ENCODE measurements around the gene REN.

Gene REN

GRCh38 chr1:204174958-204175357, 8.8 kb upstream of the REN start:
- no peaks in the 10 kb centered on the region for H3K36me3 Mint-ChIP-seq
- H3K27me3 Mint-ChIP-seq = no peaks in the 10 kb centered on the region
- no peak overlapping the region for H3K4me3 Mint-ChIP-seq
- no peak overlapping the region for H3K27ac Mint-ChIP-seq
- peaks cover 8% of the 10 kb centered on the region for H3K9me3 Mint-ChIP-seq
- no peak for ATAC-seq
- H3K4me1 Mint-ChIP-seq = no peaks in the 10 kb centered on the region

DNA sequence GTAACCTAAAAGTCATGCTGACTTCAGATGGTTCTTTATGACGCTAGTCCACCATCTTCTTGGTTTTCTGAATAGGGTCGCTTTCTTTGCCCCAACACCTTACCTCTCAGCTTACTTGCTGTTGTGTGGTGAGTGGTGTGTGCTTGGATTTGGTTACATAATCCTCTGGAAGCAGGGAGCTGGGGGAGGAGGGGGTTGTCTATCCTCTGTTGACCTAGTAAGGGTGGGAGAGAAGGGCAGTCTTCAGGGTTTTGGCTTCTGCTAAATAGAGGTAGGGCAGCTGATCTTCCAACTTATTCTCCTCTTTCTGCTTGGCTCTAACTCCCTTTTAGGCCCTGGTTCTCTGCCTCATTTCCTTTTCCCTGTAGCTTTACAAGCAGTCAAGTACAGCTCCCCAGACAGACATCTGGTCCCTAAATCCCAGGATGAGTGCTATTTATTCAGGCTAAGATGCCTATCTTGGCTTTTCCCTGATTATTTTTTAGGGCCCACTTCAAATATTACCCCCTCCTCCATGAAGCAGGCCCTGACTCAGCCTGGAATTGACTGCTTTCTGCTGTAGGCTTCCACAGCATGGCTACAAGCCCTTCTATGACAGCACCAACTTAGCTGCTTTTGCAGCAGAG, 6.4 kb upstream of the REN start:
- H3K27me3 Mint-ChIP-seq = no peaks in the 10 kb centered on the region
- no peak overlapping the region for H3K27ac Mint-ChIP-seq
- peaks cover 8% of the 10 kb centered on the region for H3K9me3 Mint-ChIP-seq
- no peaks in the 10 kb centered on the region for H3K36me3 Mint-ChIP-seq
- H3K4me1 Mint-ChIP-seq = no peaks in the 10 kb centered on the region
- ATAC-seq = no peak
- no peak overlapping the region for H3K4me3 Mint-ChIP-seq

GRCh38 chr1:204171751-204172178, 5.6 kb upstream of the REN start:
- Mint-ChIP-seq H3K27me3 (no peaks in the 10 kb centered on the region), H3K4me1 (no peaks in the 10 kb centered on the region), H3K36me3 (no peaks in the 10 kb centered on the region), H3K27ac (no peak overlapping the region), H3K4me3 (no peak overlapping the region), H3K9me3 (peaks cover 11% of the 10 kb centered on the region)
- no peak for ATAC-seq

DNA sequence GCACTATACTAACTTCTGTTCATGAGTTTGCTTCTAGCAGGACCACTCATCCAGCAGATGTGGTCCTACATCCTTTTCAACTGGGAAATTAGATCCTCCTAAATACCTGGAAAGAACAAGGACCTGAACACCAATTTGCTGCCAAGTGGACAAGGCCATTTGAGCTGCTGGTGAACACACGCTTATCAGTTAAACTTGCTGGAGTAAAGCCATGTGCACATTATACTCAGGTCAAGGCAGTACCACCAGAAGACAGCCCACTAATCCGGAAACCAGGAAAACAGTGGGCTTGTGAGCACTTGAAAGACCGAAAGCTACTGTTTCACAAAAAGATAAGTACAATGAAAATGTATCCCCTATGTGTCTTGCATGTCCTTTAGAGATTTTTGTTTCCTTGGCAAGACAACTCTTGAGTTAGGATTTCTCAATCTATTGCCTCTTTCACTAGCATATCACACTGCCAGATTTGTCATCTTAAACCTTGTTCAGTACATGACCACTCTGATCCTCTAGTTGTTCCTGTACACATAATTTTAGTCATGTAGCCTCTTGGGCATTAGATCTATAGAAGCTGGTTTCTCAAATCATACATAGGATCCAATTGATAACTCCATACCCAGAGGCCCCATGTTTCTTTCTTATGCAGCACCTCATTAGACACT, 4.5 kb upstream of the REN start:
- Mint-ChIP-seq H3K27me3 (peaks cover 10% of the 10 kb centered on the region), H3K27ac (no peak overlapping the region), H3K4me3 (no peak overlapping the region), H3K36me3 (no peaks in the 10 kb centered on the region), H3K4me1 (no peaks in the 10 kb centered on the region), H3K9me3 (peaks cover 11% of the 10 kb centered on the region)
- ATAC-seq = no peak

- Mint-ChIP-seq H3K4me1 (no peaks in the 10 kb centered on the region), H3K27ac (no peak overlapping the region), H3K36me3 (no peaks in the 10 kb centered on the region), H3K27me3 (peaks cover 17% of the 10 kb centered on the region), H3K9me3 (peaks cover 11% of the 10 kb centered on the region), H3K4me3 (no peak overlapping the region)
- no peak for ATAC-seq
Measured at GRCh38 chr1:204169858-204170257, 3.7 kb upstream of the REN start.

GRCh38 chr1:204167730-204168129, 1.6 kb upstream of the REN start:
- no peak for ATAC-seq
- Mint-ChIP-seq H3K4me3 (no peak overlapping the region), H3K9me3 (peaks cover 9% of the 10 kb centered on the region), H3K27me3 (peaks cover 34% of the 10 kb centered on the region), H3K36me3 (no peaks in the 10 kb centered on the region), H3K27ac (no peak overlapping the region), H3K4me1 (no peaks in the 10 kb centered on the region)

- Mint-ChIP-seq H3K36me3 (no peaks in the 10 kb centered on the region), H3K27me3 (peaks cover 73% of the 10 kb centered on the region), H3K9me3 (peaks cover 2% of the 10 kb centered on the region), H3K4me3 (no peak overlapping the region), H3K4me1 (no peaks in the 10 kb centered on the region), H3K27ac (no peak overlapping the region)
- peak; percentile 81 for ATAC-seq
Measured at GRCh38 chr1:204162494-204163074, 3.6 kb downstream of the REN start.

DNA sequence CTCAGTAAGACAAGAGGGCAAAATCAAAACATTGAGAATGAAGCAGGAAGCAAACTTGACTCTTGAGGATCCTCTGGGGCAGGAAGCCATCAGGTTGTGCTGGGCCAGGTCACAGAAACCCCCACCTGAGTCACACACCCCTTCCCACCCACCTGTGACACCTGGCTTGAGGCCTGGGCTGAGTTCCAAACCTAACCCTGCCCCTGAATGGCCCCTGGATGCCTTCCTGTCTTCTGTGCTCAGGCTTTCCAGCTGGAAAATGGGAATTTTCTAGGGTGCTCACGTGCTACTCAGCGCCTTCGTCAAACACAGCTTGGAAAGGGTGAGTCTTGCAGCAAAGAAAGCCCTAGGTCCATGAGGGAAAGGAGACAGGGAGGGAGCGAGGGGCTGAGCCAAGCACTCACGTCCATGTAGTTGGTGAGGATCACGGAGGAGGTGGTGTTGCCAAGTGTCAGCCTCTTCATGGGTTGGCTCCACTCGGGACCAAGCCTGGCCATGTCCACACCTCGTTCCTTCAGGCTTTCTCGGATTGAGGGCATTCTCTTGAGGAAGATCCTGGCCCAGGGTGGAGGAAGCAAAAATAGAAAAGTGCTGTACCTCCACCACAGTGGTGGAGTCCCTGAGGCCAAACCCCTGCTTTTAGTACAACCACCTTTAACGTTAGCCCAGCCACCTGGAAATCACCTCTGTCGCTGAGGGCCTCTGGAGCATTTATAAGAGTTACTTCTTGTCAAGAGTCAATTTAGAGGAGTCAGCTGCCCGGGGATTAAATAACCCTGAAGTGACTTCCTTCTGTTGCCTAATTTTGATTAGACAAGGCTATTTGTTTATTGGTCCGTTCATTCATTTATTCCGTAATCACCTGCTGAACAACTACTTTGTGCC, 4.3 kb downstream of the REN start:
- no peak overlapping the region for H3K4me3 Mint-ChIP-seq
- H3K4me1 Mint-ChIP-seq = no peaks in the 10 kb centered on the region
- no peak overlapping the region for H3K27ac Mint-ChIP-seq
- no peaks in the 10 kb centered on the region for H3K9me3 Mint-ChIP-seq
- peaks cover 73% of the 10 kb centered on the region for H3K27me3 Mint-ChIP-seq
- no peaks in the 10 kb centered on the region for H3K36me3 Mint-ChIP-seq
- no peak for ATAC-seq

DNA sequence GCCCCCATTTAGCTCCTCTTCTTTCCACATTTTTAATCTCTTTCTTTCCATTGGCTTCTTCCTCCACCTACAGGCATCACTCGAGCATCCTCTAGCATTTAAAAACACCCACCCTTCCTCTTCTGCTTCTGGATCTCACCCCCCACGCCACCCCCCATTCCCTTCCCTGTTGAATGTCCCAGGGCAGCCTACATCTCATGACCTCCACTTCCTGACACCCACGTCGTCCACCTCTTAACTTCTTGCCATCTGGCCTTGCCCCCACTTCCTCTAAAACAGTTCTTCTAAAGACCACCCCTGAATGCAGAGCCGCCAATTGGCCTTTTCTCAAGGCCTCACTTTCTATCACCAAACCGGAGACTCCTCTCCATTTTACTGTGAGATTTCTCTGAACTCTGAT, 8.2 kb downstream of the REN start:
- H3K4me1 Mint-ChIP-seq = no peaks in the 10 kb centered on the region
- no peaks in the 10 kb centered on the region for H3K9me3 Mint-ChIP-seq
- ATAC-seq = no peak
- no peak overlapping the region for H3K27ac Mint-ChIP-seq
- peaks cover 72% of the 10 kb centered on the region for H3K27me3 Mint-ChIP-seq
- H3K36me3 Mint-ChIP-seq = no peaks in the 10 kb centered on the region
- H3K4me3 Mint-ChIP-seq = no peak overlapping the region

DNA sequence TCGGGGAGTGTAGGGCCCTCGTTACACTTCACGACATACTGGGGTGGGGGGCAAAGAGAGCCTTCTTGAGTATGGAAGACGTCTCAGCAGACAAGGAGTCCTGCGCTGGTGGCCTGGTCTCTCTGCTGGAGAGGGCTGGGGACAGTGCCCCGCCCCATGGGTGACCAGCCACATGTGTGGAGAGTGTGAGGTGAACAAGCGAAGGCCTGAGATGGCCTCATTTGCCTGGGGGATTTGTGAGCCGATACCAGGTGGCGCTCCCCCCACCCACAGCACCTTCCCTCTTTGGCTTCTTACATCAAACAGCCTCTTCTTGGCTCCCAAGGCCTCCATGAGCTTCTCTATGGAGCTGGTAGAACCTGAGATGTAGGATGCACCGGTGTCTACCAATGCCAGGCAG, 10.3 kb downstream of the REN start:
- H3K9me3 Mint-ChIP-seq = no peaks in the 10 kb centered on the region
- H3K4me1 Mint-ChIP-seq = peaks cover 5% of the 10 kb centered on the region
- no peaks in the 10 kb centered on the region for H3K36me3 Mint-ChIP-seq
- peaks cover 59% of the 10 kb centered on the region for H3K27me3 Mint-ChIP-seq
- H3K4me3 Mint-ChIP-seq = no peak overlapping the region
- no peak for ATAC-seq
- no peak overlapping the region for H3K27ac Mint-ChIP-seq

DNA sequence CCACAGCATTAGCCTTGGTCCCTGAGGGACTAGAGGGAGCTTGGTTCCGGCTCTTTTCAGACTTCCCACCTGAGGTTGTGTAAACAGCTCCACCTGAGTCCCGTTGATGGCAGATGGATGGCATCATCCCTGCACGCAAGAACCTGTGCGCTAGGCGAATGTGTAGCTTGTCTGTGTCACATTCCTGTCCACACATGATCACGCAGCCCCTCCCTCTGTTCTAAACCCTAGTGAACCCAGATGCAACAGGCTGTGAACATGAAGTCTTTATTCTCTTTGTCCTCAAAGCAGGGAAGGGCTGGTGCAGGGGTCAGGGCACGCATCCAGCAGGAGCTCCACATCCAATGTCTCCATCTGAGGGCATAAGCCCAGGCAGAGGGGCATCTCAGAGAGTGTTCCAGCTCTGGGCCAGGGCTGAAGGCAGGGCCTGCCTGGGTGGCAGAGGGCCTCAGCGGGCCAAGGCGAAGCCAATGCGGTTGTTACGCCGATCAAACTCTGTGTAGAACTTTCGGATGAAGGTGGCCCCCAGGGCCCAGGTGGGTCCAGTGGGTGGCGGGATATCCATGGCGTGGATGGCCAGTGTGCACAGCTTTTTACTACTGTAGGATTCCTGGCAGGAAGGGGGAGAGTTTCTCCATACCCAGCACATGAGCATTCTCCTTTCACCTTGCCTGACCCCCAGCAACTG, 11.4 kb downstream of the REN start:
- no peaks in the 10 kb centered on the region for H3K36me3 Mint-ChIP-seq
- H3K27ac Mint-ChIP-seq = no peak overlapping the region
- no peak overlapping the region for H3K4me3 Mint-ChIP-seq
- peaks cover 5% of the 10 kb centered on the region for H3K4me1 Mint-ChIP-seq
- H3K27me3 Mint-ChIP-seq = peaks cover 50% of the 10 kb centered on the region
- ATAC-seq = no peak
- H3K9me3 Mint-ChIP-seq = no peaks in the 10 kb centered on the region

GRCh38 chr1:204153667-204154066, 12.5 kb downstream of the REN start:
- H3K36me3 Mint-ChIP-seq = no peaks in the 10 kb centered on the region
- H3K4me3 Mint-ChIP-seq = no peak overlapping the region
- H3K27ac Mint-ChIP-seq = no peak overlapping the region
- no peaks in the 10 kb centered on the region for H3K9me3 Mint-ChIP-seq
- peaks cover 39% of the 10 kb centered on the region for H3K27me3 Mint-ChIP-seq
- peaks cover 13% of the 10 kb centered on the region for H3K4me1 Mint-ChIP-seq
- ATAC-seq = no peak

DNA sequence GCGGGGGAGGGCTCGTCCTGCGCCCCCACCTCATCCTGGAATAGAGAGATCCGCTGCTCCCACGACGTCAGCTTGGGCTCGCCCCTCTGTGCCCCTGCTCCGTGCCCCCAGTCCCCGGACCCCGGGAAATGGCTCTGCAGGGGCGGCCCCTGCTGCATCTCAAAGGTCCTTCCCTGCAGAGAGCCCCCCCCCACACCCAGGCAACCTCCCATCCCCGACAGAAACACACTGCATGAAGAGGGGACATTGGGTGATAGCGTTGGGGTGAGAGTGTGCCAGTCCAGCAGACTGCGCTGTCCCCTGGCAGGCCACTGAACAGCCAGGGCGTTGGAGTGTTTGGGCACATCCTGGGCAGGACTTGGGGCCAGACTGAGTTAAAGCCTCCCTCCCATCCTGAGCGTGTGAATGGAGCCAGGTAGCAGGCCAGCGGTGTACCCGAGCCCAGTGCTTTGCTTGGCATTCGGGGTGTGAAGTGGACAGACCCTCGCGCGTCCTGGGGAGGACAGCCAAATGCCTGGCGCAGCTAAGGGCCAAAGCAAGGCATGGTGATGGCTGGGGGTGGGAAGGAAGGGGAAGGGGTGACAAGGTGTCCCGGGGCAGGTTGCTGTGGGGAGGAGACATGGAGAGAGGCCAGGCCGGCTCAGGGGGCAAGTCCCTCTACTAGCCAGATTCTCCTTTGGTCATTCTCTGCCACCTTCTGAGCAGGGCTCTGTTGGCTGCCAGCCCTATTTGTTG, 13.7 kb downstream of the REN start:
- no peak overlapping the region for H3K27ac Mint-ChIP-seq
- no peak for ATAC-seq
- H3K36me3 Mint-ChIP-seq = no peaks in the 10 kb centered on the region
- H3K4me3 Mint-ChIP-seq = peak overlapping the region; percentile 66
- H3K4me1 Mint-ChIP-seq = peaks cover 16% of the 10 kb centered on the region
- peaks cover 33% of the 10 kb centered on the region for H3K27me3 Mint-ChIP-seq
- H3K9me3 Mint-ChIP-seq = no peaks in the 10 kb centered on the region

DNA sequence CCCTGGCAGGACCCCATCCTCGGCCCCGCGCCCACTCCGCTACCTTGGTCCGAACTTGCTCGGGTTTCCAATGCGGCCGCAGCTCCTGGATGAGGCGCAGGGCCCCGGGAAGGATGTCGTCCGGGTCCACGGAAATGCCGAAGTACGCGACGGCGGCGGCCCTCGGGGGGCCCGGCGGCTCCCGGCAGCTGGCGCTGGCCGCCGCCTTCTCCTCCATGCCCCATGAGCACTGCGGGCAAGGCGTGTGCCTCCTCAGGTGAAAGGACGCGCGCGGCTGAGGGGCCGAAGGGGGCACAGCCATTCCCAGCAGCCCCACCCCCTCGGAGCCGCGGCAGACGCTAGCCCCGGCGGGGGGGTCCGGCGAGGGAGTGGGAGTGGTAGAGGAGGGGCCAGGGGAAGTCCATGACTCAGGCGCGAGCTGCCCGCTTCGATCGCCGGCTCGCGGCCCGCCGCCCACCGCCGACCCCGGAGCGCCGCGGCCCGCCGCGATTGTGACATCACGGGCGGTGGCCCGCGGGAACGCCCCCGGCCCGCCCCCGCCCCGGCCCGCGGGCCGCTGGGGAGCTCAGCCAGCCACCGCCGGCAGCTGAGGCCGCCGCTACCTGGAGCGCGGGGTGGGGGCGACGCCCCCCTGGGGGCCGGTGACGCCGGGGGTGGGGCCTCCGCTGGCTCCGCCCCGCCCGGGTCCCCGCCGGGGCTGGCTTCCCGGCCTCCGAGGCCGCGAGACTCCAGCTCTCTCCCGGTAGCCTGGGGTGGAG, 14.4 kb downstream of the REN start, which contains the start of gene ETNK2:
Gene ETNK2, minus strand, starts transcription at position 493 of the 758 bp plus-strand sequence. Its CDS starts 192 bp downstream, at position 301.
- peaks cover 33% of the 10 kb centered on the region for H3K27me3 Mint-ChIP-seq
- H3K4me3 Mint-ChIP-seq = peak within 1 kb of the TSS; percentile 72
- H3K9me3 Mint-ChIP-seq = no peaks in the 10 kb centered on the region
- no peaks in the 10 kb centered on the region for H3K36me3 Mint-ChIP-seq
- H3K27ac Mint-ChIP-seq = no peak within 1 kb of the TSS
- peak; percentile 50 for ATAC-seq
- H3K4me1 Mint-ChIP-seq = peaks cover 16% of the 10 kb centered on the region
